GM23338 (cell line): ENCODE measurements around the gene ANKRD11. TPM values are rescaled to one million over a fixed set of nuclear protein-coding genes. Genes with fewer than 3 reads are reported as not detected.

ENCODE experiments used
- ATAC-seq: fragments of 200-7000 bp; cut with Tn5 transposase; 3 replicates; pipeline ENCODE4 v1.9.1; 2020
- DNase-seq: peaks from one replicate; pipeline ENCODE4 v3.0.0-alpha.2; 2015; ENCODE audit warnings: low spot score
- H2AFZ ChIP-seq: fragments of 200-600 bp; sonication (generic); 2 replicates; pipeline ENCODE4 v1.8.0; 2016; ENCODE audit warnings: antibody characterized with exemption, mild to moderate bottlenecking, moderate library complexity
- H3F3A ChIP-seq: fragments of 200-600 bp; sonication (generic); replicated peaks from 2 replicates; pipeline ENCODE4 v1.8.0; 2017; ENCODE audit warnings: antibody characterized with exemption, mixed run types, low read depth
- H3K27ac ChIP-seq: fragments of 200-600 bp; sonication (generic); 2 replicates; pipeline ENCODE4 v1.6.1; 2016; ENCODE audit warnings: low read depth
- H3K27me3 ChIP-seq: fragments of 200-600 bp; sonication (generic); 2 replicates; pipeline ENCODE4 v1.8.0; 2016; ENCODE audit warnings: mild to moderate bottlenecking, mixed run types, moderate library complexity; ENCODE audit not compliant: insufficient read depth
- H3K36me3 ChIP-seq: fragments of 200-600 bp; sonication (generic); 2 replicates; pipeline ENCODE4 v1.8.0; 2016; ENCODE audit warnings: mild to moderate bottlenecking; ENCODE audit not compliant: insufficient read depth
- H3K4me1 ChIP-seq: fragments of 200-600 bp; sonication (generic); 2 replicates; pipeline ENCODE4 v1.8.0; 2016; ENCODE audit warnings: mild to moderate bottlenecking, moderate library complexity; ENCODE audit not compliant: insufficient read depth
- H3K4me2 ChIP-seq: fragments of 200-600 bp; sonication (generic); 2 replicates; pipeline ENCODE4 v1.7.1; 2017; ENCODE audit warnings: mixed run types
- H3K4me3 ChIP-seq: fragments of 200-600 bp; sonication (generic); 2 replicates; pipeline ENCODE4 v1.6.1; 2016; ENCODE audit warnings: mixed run types
- H3K79me2 ChIP-seq: fragments of 200-600 bp; sonication (generic); replicated peaks from 2 replicates; pipeline ENCODE4 v1.8.0; 2017; ENCODE audit warnings: mild to moderate bottlenecking; ENCODE audit not compliant: insufficient read depth
- H3K9me2 ChIP-seq: fragments of 200-600 bp; sonication (generic); 2 replicates; pipeline ENCODE4 v1.8.0; 2017; ENCODE audit not compliant: insufficient read depth
- H4K20me1 ChIP-seq: fragments of 200-600 bp; sonication (generic); replicated peaks from 2 replicates; pipeline ENCODE4 v1.8.0; 2017; ENCODE audit warnings: mild to moderate bottlenecking; ENCODE audit not compliant: insufficient read depth
- H3K27ac Mint-ChIP-seq: 2 replicates; pipeline ENCODE4 v1.8.0; 2020; ENCODE audit warnings: inconsistent platforms, mild to moderate bottlenecking, moderate library complexity, mixed read lengths
- H3K27me3 Mint-ChIP-seq: 3 replicates; pipeline ENCODE4 v1.8.0; 2022; ENCODE audit warnings: low read depth, mild to moderate bottlenecking, moderate library complexity, mixed read lengths, inconsistent platforms; ENCODE audit not compliant: insufficient read depth, poor library complexity
- H3K36me3 Mint-ChIP-seq: 3 replicates; pipeline ENCODE4 v1.8.0; 2021; ENCODE audit warnings: low read depth, mild to moderate bottlenecking, inconsistent platforms, moderate library complexity, mixed read lengths
- H3K4me1 Mint-ChIP-seq: 3 replicates; pipeline ENCODE4 v1.8.0; 2020; ENCODE audit warnings: mild to moderate bottlenecking, inconsistent platforms, mixed read lengths
- H3K4me3 Mint-ChIP-seq: 3 replicates; pipeline ENCODE4 v1.8.0; 2021; ENCODE audit warnings: moderate library complexity, mild to moderate bottlenecking, inconsistent platforms, mixed read lengths
- H3K9me3 Mint-ChIP-seq: 3 replicates; pipeline ENCODE4 v1.8.0; 2020; ENCODE audit warnings: moderate library complexity, mild to moderate bottlenecking, inconsistent platforms, mixed read lengths
- CREB1 ChIP-seq: fragments of 250-450 bp; sonication (Bioruptor Pico); IDR thresholded peaks from 2 replicates; pipeline ENCODE4 v1.5.0; 2020; ENCODE audit warnings: low read depth, mild to moderate bottlenecking, moderate library complexity
- EZH2 ChIP-seq: fragments of 200-600 bp; sonication (generic); IDR thresholded peaks from one replicate; pipeline ENCODE4 v1.8.0; 2017; ENCODE audit warnings: antibody characterized with exemption, mild to moderate bottlenecking, low read depth; ENCODE audit not compliant: unreplicated experiment
- EZH2phosphoT487 ChIP-seq: fragments of 200-600 bp; sonication (generic); IDR thresholded peaks from one replicate; pipeline ENCODE4 v1.8.1; 2018; ENCODE audit warnings: antibody characterized with exemption; ENCODE audit not compliant: unreplicated experiment
- JUNB ChIP-seq: IDR thresholded peaks from one replicate; pipeline ENCODE4 v1.6.1; 2016; ENCODE audit warnings: antibody characterized with exemption; ENCODE audit not compliant: unreplicated experiment
- NANOG ChIP-seq: IDR thresholded peaks from 2 replicates; pipeline ENCODE4 v1.6.1; 2016; ENCODE audit warnings: antibody characterized with exemption, borderline replicate concordance
- POLR2AphosphoS5 ChIP-seq: IDR thresholded peaks from 2 replicates; pipeline ENCODE4 v1.6.1; 2016; ENCODE audit warnings: antibody characterized with exemption, low read depth
- STAT1 ChIP-seq: IDR thresholded peaks from one replicate; pipeline ENCODE4 v1.6.1; 2016; ENCODE audit warnings: antibody characterized with exemption; ENCODE audit not compliant: unreplicated experiment
- ZNF114 ChIP-seq: fragments of 250-450 bp; sonication (Bioruptor Pico); IDR thresholded peaks from 2 replicates; pipeline ENCODE4 v1.5.0; 2020; ENCODE audit warnings: mild to moderate bottlenecking, moderate library complexity
- ZNF331 ChIP-seq: fragments of 250-450 bp; sonication (Bioruptor Pico); IDR thresholded peaks from 2 replicates; pipeline ENCODE4 v1.5.0; 2020; ENCODE audit warnings: low read depth, mild to moderate bottlenecking, moderate library complexity
- polyA plus RNA-seq: library from polyadenylated mRNA; unstranded; fragments of >200 nt; fragmentation: Nextera tagmentation; extraction: Ambion mirVana; gene quantifications from 2 replicates; pipeline ENCODE4 v1.2.1, GENCODE V29; 2016
- total RNA-seq: library from RNA; depleted of rRNA; stranded (reverse); fragments of >200 nt; shearing (Covaris generic); gene quantifications from 2 replicates; pipeline ENCODE4 v1.2.3, GENCODE V29; 2014
- TF ChIP-seq, protein P1 (sequence below): IDR thresholded peaks from 2 replicates; pipeline ENCODE4 v1.6.1; 2016; ENCODE audit warnings: antibody characterized with exemption
- TF ChIP-seq, protein P2 (sequence below): IDR thresholded peaks from one replicate; pipeline ENCODE4 v1.6.1; 2018; ENCODE audit warnings: antibody characterized with exemption; ENCODE audit not compliant: unreplicated experiment
- TF ChIP-seq, protein P3 (sequence below), 2 experiments: fragments of 200-600 bp in 1 of 2; sonication (generic) in 1 of 2; conservative IDR thresholded peaks; 2 replicates each; pipeline versions ENCODE4 v1.5.1 to v1.6.1; 2016 to 2017; ENCODE audit warnings: antibody characterized with exemption in 2 of 2, low read depth in 2 of 2, mild to moderate bottlenecking in 2 of 2, moderate library complexity in 1 of 2
- TF ChIP-seq, protein P4 (sequence below): fragments of 250-450 bp; sonication (Bioruptor Pico); IDR thresholded peaks from 2 replicates; pipeline ENCODE4 v1.5.0; 2020; ENCODE audit warnings: mild to moderate bottlenecking, moderate library complexity

The ANKRD11 gene
- total and polyA plus RNA-seq, 2 experiments from 2014 or later: 130 to 159 TPM

DNA sequence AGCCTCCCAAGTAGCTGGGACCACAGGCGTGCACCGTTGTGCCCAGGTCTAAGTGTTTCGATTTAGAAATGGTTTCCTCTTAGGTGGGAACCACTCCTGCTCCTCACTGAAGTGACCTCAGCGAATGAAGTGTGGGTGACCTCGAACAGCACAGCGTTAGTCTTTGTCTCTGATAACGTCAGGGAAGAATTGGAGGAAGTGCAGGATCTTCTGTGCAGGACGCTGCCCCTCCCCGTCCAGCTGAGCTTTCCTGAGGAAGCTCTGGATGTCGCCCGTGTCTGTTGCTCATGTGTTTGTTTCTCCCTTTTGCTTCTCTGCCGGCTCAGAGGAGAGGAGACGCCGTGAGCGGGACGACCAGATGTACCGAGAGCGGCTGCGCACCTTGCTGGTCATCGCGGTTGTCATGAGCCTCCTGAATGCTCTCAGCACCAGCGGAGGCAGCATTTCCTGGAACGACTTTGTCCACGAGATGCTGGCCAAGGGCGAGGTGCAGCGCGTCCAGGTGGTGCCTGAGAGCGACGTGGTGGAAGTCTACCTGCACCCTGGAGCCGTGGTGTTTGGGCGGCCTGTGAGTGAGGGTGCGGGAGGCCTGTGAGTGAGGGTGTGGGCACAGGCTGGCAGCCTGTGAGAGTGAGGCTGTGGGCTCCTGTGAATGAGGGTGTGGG lies 33.5 kb upstream of the ANKRD11 start:
- Mint-ChIP-seq H3K9me3 (no peaks in the 10 kb centered on the region), H3K4me1 (no peaks in the 10 kb centered on the region; the same call in 1 of the 3 replicates), H3K27ac (no peak overlapping the region), H3K36me3 (peaks cover 80% of the 10 kb centered on the region), H3K27me3 (peaks cover 7% of the 10 kb centered on the region), H3K4me3 (no peak overlapping the region)
- Histone ChIP-seq H3K4me3 (no peak overlapping the region), H3K36me3 (peaks cover 33% of the 10 kb centered on the region), H3K79me2 (peaks cover 60% of the 10 kb centered on the region), H3K27me3 (no peaks in the 10 kb centered on the region), H3K9me2 (no peaks in the 10 kb centered on the region), H3K4me1 (no peaks in the 10 kb centered on the region), H2AFZ (no peak overlapping the region), H3K4me2 (no peak overlapping the region), H4K20me1 (peaks cover 30% of the 10 kb centered on the region), H3F3A (peaks cover 22% of the 10 kb centered on the region; the same call in 1 of the 2 replicates), H3K27ac (no peak overlapping the region)
- ATAC-seq (no peak), DNase-seq (no peak)
- TF ChIP-seq, protein P1, sequence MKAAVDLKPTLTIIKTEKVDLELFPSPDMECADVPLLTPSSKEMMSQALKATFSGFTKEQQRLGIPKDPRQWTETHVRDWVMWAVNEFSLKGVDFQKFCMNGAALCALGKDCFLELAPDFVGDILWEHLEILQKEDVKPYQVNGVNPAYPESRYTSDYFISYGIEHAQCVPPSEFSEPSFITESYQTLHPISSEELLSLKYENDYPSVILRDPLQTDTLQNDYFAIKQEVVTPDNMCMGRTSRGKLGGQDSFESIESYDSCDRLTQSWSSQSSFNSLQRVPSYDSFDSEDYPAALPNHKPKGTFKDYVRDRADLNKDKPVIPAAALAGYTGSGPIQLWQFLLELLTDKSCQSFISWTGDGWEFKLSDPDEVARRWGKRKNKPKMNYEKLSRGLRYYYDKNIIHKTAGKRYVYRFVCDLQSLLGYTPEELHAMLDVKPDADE: no peak
- no peak for TF ChIP-seq JUNB
- TF ChIP-seq POLR2AphosphoS5: no peak
- no peak for TF ChIP-seq ZNF114
- TF ChIP-seq, protein P2, sequence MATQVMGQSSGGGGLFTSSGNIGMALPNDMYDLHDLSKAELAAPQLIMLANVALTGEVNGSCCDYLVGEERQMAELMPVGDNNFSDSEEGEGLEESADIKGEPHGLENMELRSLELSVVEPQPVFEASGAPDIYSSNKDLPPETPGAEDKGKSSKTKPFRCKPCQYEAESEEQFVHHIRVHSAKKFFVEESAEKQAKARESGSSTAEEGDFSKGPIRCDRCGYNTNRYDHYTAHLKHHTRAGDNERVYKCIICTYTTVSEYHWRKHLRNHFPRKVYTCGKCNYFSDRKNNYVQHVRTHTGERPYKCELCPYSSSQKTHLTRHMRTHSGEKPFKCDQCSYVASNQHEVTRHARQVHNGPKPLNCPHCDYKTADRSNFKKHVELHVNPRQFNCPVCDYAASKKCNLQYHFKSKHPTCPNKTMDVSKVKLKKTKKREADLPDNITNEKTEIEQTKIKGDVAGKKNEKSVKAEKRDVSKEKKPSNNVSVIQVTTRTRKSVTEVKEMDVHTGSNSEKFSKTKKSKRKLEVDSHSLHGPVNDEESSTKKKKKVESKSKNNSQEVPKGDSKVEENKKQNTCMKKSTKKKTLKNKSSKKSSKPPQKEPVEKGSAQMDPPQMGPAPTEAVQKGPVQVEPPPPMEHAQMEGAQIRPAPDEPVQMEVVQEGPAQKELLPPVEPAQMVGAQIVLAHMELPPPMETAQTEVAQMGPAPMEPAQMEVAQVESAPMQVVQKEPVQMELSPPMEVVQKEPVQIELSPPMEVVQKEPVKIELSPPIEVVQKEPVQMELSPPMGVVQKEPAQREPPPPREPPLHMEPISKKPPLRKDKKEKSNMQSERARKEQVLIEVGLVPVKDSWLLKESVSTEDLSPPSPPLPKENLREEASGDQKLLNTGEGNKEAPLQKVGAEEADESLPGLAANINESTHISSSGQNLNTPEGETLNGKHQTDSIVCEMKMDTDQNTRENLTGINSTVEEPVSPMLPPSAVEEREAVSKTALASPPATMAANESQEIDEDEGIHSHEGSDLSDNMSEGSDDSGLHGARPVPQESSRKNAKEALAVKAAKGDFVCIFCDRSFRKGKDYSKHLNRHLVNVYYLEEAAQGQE: no peak
- TF ChIP-seq CREB1 (CRISPR knock-in tag): no peak
- TF ChIP-seq ZNF331: no peak
- TF ChIP-seq, protein P3, sequence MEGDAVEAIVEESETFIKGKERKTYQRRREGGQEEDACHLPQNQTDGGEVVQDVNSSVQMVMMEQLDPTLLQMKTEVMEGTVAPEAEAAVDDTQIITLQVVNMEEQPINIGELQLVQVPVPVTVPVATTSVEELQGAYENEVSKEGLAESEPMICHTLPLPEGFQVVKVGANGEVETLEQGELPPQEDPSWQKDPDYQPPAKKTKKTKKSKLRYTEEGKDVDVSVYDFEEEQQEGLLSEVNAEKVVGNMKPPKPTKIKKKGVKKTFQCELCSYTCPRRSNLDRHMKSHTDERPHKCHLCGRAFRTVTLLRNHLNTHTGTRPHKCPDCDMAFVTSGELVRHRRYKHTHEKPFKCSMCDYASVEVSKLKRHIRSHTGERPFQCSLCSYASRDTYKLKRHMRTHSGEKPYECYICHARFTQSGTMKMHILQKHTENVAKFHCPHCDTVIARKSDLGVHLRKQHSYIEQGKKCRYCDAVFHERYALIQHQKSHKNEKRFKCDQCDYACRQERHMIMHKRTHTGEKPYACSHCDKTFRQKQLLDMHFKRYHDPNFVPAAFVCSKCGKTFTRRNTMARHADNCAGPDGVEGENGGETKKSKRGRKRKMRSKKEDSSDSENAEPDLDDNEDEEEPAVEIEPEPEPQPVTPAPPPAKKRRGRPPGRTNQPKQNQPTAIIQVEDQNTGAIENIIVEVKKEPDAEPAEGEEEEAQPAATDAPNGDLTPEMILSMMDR (conservative IDR thresholded peaks at IDR 0.05; ENCODE audit: low read depth in 2 of 2): no peak
- TF ChIP-seq EZH2phosphoT487: no peak
- TF ChIP-seq EZH2: no peak
- TF ChIP-seq, protein P4, sequence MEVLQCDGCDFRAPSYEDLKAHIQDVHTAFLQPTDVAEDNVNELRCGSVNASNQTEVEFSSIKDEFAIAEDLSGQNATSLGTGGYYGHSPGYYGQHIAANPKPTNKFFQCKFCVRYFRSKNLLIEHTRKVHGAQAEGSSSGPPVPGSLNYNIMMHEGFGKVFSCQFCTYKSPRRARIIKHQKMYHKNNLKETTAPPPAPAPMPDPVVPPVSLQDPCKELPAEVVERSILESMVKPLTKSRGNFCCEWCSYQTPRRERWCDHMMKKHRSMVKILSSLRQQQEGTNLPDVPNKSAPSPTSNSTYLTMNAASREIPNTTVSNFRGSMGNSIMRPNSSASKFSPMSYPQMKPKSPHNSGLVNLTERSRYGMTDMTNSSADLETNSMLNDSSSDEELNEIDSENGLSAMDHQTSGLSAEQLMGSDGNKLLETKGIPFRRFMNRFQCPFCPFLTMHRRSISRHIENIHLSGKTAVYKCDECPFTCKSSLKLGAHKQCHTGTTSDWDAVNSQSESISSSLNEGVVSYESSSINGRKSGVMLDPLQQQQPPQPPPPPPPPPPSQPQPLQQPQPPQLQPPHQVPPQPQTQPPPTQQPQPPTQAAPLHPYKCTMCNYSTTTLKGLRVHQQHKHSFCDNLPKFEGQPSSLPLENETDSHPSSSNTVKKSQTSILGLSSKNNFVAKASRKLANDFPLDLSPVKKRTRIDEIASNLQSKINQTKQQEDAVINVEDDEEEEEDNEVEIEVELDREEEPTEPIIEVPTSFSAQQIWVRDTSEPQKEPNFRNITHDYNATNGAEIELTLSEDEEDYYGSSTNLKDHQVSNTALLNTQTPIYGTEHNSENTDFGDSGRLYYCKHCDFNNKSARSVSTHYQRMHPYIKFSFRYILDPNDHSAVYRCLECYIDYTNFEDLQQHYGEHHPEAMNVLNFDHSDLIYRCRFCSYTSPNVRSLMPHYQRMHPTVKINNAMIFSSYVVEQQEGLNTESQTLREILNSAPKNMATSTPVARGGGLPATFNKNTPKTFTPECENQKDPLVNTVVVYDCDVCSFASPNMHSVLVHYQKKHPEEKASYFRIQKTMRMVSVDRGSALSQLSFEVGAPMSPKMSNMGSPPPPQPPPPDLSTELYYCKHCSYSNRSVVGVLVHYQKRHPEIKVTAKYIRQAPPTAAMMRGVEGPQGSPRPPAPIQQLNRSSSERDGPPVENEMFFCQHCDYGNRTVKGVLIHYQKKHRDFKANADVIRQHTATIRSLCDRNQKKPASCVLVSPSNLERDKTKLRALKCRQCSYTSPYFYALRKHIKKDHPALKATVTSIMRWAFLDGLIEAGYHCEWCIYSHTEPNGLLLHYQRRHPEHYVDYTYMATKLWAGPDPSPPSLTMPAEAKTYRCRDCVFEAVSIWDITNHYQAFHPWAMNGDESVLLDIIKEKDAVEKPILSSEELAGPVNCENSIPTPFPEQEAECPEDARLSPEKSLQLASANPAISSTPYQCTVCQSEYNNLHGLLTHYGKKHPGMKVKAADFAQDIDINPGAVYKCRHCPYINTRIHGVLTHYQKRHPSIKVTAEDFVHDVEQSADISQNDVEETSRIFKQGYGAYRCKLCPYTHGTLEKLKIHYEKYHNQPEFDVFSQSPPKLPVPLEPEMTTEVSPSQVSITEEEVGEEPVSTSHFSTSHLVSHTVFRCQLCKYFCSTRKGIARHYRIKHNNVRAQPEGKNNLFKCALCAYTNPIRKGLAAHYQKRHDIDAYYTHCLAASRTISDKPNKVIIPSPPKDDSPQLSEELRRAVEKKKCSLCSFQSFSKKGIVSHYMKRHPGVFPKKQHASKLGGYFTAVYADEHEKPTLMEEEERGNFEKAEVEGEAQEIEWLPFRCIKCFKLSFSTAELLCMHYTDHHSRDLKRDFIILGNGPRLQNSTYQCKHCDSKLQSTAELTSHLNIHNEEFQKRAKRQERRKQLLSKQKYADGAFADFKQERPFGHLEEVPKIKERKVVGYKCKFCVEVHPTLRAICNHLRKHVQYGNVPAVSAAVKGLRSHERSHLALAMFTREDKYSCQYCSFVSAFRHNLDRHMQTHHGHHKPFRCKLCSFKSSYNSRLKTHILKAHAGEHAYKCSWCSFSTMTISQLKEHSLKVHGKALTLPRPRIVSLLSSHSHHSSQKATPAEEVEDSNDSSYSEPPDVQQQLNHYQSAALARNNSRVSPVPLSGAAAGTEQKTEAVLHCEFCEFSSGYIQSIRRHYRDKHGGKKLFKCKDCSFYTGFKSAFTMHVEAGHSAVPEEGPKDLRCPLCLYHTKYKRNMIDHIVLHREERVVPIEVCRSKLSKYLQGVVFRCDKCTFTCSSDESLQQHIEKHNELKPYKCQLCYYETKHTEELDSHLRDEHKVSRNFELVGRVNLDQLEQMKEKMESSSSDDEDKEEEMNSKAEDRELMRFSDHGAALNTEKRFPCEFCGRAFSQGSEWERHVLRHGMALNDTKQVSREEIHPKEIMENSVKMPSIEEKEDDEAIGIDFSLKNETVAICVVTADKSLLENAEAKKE (CRISPR knock-in tag): no peak
- no peak for TF ChIP-seq STAT1
- no peak for TF ChIP-seq NANOG
